Measurements from ENCODE around the gene CLEC2D.

Gene CLEC2D

GRCh38 chr12:9730011-9730410 lies 60.5 kb downstream of the CLEC2D start:
- H3K79me1 ChIP-seq (ENCODE audit: low read length): no peaks in the 10 kb centered on the region
- WGBS (ENCODE audit: extremely low coverage, insufficient coverage, low lambda C conversion rate): no CpG with 5 or more reads among the region's 3 CpGs
- no peak overlapping the region for H4K5ac ChIP-seq (ENCODE audit: low read length)
- H2BK15ac ChIP-seq (replicated peaks; ENCODE audit: low read depth): no peak overlapping the region
- no peak overlapping the region for H3K4ac ChIP-seq (ENCODE audit: low read depth, low read length)
- H3K27me3 ChIP-seq (ENCODE audit: insufficient read depth, low read length, poor library complexity): no peaks in the 10 kb centered on the region
- H3K4me1 ChIP-seq (ENCODE audit: control insufficient read depth, low read depth, low read length): no peaks in the 10 kb centered on the region
- no peak overlapping the region for H3K18ac ChIP-seq (ENCODE audit: low read length)
- H3K4me2 ChIP-seq (ENCODE audit: low read length): no peak overlapping the region
- no peak overlapping the region for H3K23ac ChIP-seq (ENCODE audit: low read length)
- H4K8ac ChIP-seq (ENCODE audit: low read depth, low read length): no peak overlapping the region
- H3K36me3 ChIP-seq (ENCODE audit: control insufficient read depth, insufficient read depth, low read length): no peaks in the 10 kb centered on the region
- H3K27ac ChIP-seq (ENCODE audit: low read depth, low read length): no peak overlapping the region
- H2BK120ac ChIP-seq (ENCODE audit: low read depth, low read length): no peak overlapping the region
- no peaks in the 10 kb centered on the region for H3K79me2 ChIP-seq (ENCODE audit: control insufficient read depth, insufficient read depth, low read length)
- H2BK5ac ChIP-seq (ENCODE audit: low read length): no peak overlapping the region
- no peak overlapping the region for H3K56ac ChIP-seq (ENCODE audit: low read length)
- no peak for DNase-seq
- H2AK5ac ChIP-seq (ENCODE audit: low read length): no peak overlapping the region
- no peak overlapping the region for H3K4me3 ChIP-seq (ENCODE audit: low read length)
- no peak overlapping the region for H3K9ac ChIP-seq (ENCODE audit: low read length)

DNA sequence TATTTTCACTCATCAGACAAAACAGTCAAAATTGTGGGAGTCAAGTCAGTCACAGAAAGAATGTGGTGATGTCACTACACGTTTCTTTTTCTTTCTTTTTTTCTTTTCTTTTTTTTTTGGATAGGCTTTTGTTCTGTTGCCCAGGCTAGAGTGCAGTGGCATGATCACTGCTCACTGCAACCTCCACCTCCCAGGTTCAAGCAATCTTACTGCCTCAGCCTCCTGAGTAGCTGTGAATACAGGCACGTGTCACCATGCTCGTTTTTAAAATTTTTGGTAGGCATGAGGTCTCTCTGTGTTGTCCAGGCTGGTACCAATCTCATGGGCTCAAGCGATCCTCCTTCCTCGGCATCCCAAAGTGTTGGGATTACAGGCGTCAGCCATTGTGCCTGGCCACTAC lies 61.1 kb downstream of the CLEC2D start:
- DNase-seq: no peak
- H3K4me3 ChIP-seq (ENCODE audit: low read length): no peak overlapping the region
- no CpG with 5 or more reads among the region's 6 CpGs for WGBS (ENCODE audit: extremely low coverage, insufficient coverage, low lambda C conversion rate)
- H3K9ac ChIP-seq (ENCODE audit: low read length): no peak overlapping the region
- no peaks in the 10 kb centered on the region for H3K4me1 ChIP-seq (ENCODE audit: control insufficient read depth, low read depth, low read length)
- no peaks in the 10 kb centered on the region for H3K79me1 ChIP-seq (ENCODE audit: low read length)
- H3K27ac ChIP-seq (ENCODE audit: low read depth, low read length): no peak overlapping the region
- H3K79me2 ChIP-seq (ENCODE audit: control insufficient read depth, insufficient read depth, low read length): no peaks in the 10 kb centered on the region
- H3K27me3 ChIP-seq (ENCODE audit: insufficient read depth, low read length, poor library complexity): no peaks in the 10 kb centered on the region
- no peak overlapping the region for H3K23ac ChIP-seq (ENCODE audit: low read length)
- no peak overlapping the region for H2BK5ac ChIP-seq (ENCODE audit: low read length)
- H3K56ac ChIP-seq (ENCODE audit: low read length): no peak overlapping the region
- H4K5ac ChIP-seq (ENCODE audit: low read length): no peak overlapping the region
- no peak overlapping the region for H3K4ac ChIP-seq (ENCODE audit: low read depth, low read length)
- no peak overlapping the region for H4K8ac ChIP-seq (ENCODE audit: low read depth, low read length)
- no peak overlapping the region for H2BK120ac ChIP-seq (ENCODE audit: low read depth, low read length)
- H3K18ac ChIP-seq (ENCODE audit: low read length): no peak overlapping the region
- no peak overlapping the region for H2BK15ac ChIP-seq (replicated peaks; ENCODE audit: low read depth)
- no peak overlapping the region for H2AK5ac ChIP-seq (ENCODE audit: low read length)
- H3K36me3 ChIP-seq (ENCODE audit: control insufficient read depth, insufficient read depth, low read length): no peaks in the 10 kb centered on the region
- H3K4me2 ChIP-seq (ENCODE audit: low read length): no peak overlapping the region

DNA sequence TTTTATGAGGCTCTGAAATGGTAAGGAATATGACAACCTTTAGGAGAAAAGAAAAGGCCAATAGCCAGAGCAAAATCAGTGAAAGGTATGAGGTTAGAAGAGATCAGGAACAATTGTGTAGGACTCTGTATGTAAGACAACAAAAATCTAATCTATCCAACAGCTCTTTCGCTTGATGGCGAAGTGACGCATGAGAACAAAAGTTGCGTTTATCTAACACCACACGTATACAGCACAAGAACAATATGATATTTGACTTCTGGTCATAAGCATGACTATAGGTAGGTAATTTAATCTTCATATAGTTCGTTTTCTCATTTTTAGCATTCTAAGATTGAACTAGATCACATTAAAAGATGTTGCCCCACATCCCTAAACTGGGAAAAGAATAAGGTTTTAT lies 61.9 kb downstream of the CLEC2D start:
- H3K23ac ChIP-seq (ENCODE audit: low read length): no peak overlapping the region
- H3K27ac ChIP-seq (ENCODE audit: low read depth, low read length): no peak overlapping the region
- DNase-seq: no peak
- no peaks in the 10 kb centered on the region for H3K36me3 ChIP-seq (ENCODE audit: control insufficient read depth, insufficient read depth, low read length)
- H3K4me2 ChIP-seq (ENCODE audit: low read length): no peak overlapping the region
- no peak overlapping the region for H3K18ac ChIP-seq (ENCODE audit: low read length)
- H3K9ac ChIP-seq (ENCODE audit: low read length): no peak overlapping the region
- H4K8ac ChIP-seq (ENCODE audit: low read depth, low read length): no peak overlapping the region
- H3K4me1 ChIP-seq (ENCODE audit: control insufficient read depth, low read depth, low read length): no peaks in the 10 kb centered on the region
- H2BK15ac ChIP-seq (replicated peaks; ENCODE audit: low read depth): no peak overlapping the region
- no peaks in the 10 kb centered on the region for H3K79me1 ChIP-seq (ENCODE audit: low read length)
- H3K79me2 ChIP-seq (ENCODE audit: control insufficient read depth, insufficient read depth, low read length): no peaks in the 10 kb centered on the region
- no peak overlapping the region for H2BK5ac ChIP-seq (ENCODE audit: low read length)
- no peak overlapping the region for H4K5ac ChIP-seq (ENCODE audit: low read length)
- no peak overlapping the region for H3K56ac ChIP-seq (ENCODE audit: low read length)
- H3K27me3 ChIP-seq (ENCODE audit: insufficient read depth, low read length, poor library complexity): no peaks in the 10 kb centered on the region
- no CpG with 5 or more reads among the region's 6 CpGs for WGBS (ENCODE audit: extremely low coverage, insufficient coverage, low lambda C conversion rate)
- H3K4me3 ChIP-seq (ENCODE audit: low read length): no peak overlapping the region
- no peak overlapping the region for H2AK5ac ChIP-seq (ENCODE audit: low read length)
- H2BK120ac ChIP-seq (ENCODE audit: low read depth, low read length): no peak overlapping the region
- H3K4ac ChIP-seq (ENCODE audit: low read depth, low read length): no peak overlapping the region

- Histone ChIP-seq H2AK5ac (ENCODE audit: low read length) (no peak overlapping the region), H3K4me3 (ENCODE audit: low read length) (no peak overlapping the region)
- no peak for DNase-seq
These were observed 62.3 kb downstream of the CLEC2D start for GRCh38 chr12:9731797-9732196.

GRCh38 chr12:9732921-9733461 lies 63.5 kb downstream of the CLEC2D start, which contains the start of gene CLECL1:
Gene CLECL1 (minus strand): TSS chr12:9733097.
- Histone ChIP-seq H3K9ac (ENCODE audit: low read length) (no peak within 1 kb of the TSS), H3K36me3 (ENCODE audit: control insufficient read depth, insufficient read depth, low read length) (no peaks in the 10 kb centered on the region), H3K23ac (ENCODE audit: low read length) (no peak within 1 kb of the TSS), H2BK120ac (ENCODE audit: low read depth, low read length) (no peak within 1 kb of the TSS), H3K4me1 (ENCODE audit: control insufficient read depth, low read depth, low read length) (no peaks in the 10 kb centered on the region), H3K27me3 (ENCODE audit: insufficient read depth, low read length, poor library complexity) (no peaks in the 10 kb centered on the region), H3K79me2 (ENCODE audit: control insufficient read depth, insufficient read depth, low read length) (no peaks in the 10 kb centered on the region), H2BK5ac (ENCODE audit: low read length) (no peak within 1 kb of the TSS), H3K18ac (ENCODE audit: low read length) (no peak within 1 kb of the TSS), H4K8ac (ENCODE audit: low read depth, low read length) (no peak within 1 kb of the TSS), H3K27ac (ENCODE audit: low read depth, low read length) (no peak within 1 kb of the TSS), H2AK5ac (ENCODE audit: low read length) (no peak within 1 kb of the TSS), H3K4ac (ENCODE audit: low read depth, low read length) (no peak within 1 kb of the TSS), H3K56ac (ENCODE audit: low read length) (no peak within 1 kb of the TSS), H4K5ac (ENCODE audit: low read length) (no peak within 1 kb of the TSS), H3K4me2 (ENCODE audit: low read length) (no peak within 1 kb of the TSS), H2BK15ac (replicated peaks; ENCODE audit: low read depth) (no peak within 1 kb of the TSS), H3K4me3 (ENCODE audit: low read length) (no peak within 1 kb of the TSS), H3K79me1 (ENCODE audit: low read length) (no peaks in the 10 kb centered on the region)
- no peak for DNase-seq
- WGBS (ENCODE audit: extremely low coverage, insufficient coverage, low lambda C conversion rate): no CpG with 5 or more reads among the region's 8 CpGs

More at GRCh38 chr12:9731797-9732196, 62.3 kb downstream of the CLEC2D start:
- no CpG with 5 or more reads among the region's 2 CpGs for WGBS (ENCODE audit: extremely low coverage, insufficient coverage, low lambda C conversion rate)
- H3K56ac ChIP-seq (ENCODE audit: low read length): no peak overlapping the region
- no peaks in the 10 kb centered on the region for H3K79me2 ChIP-seq (ENCODE audit: control insufficient read depth, insufficient read depth, low read length)
- H2BK5ac ChIP-seq (ENCODE audit: low read length): no peak overlapping the region
- no peak overlapping the region for H3K18ac ChIP-seq (ENCODE audit: low read length)
- H3K4ac ChIP-seq (ENCODE audit: low read depth, low read length): no peak overlapping the region
- H4K5ac ChIP-seq (ENCODE audit: low read length): no peak overlapping the region
- H3K27me3 ChIP-seq (ENCODE audit: insufficient read depth, low read length, poor library complexity): no peaks in the 10 kb centered on the region
- H3K23ac ChIP-seq (ENCODE audit: low read length): no peak overlapping the region
- H3K79me1 ChIP-seq (ENCODE audit: low read length): no peaks in the 10 kb centered on the region
- no peak overlapping the region for H2BK15ac ChIP-seq (replicated peaks; ENCODE audit: low read depth)
- no peaks in the 10 kb centered on the region for H3K36me3 ChIP-seq (ENCODE audit: control insufficient read depth, insufficient read depth, low read length)
- no peak overlapping the region for H3K4me2 ChIP-seq (ENCODE audit: low read length)
- no peak overlapping the region for H4K8ac ChIP-seq (ENCODE audit: low read depth, low read length)
- no peak overlapping the region for H3K27ac ChIP-seq (ENCODE audit: low read depth, low read length)
- H3K4me1 ChIP-seq (ENCODE audit: control insufficient read depth, low read depth, low read length): no peaks in the 10 kb centered on the region
- no peak overlapping the region for H2BK120ac ChIP-seq (ENCODE audit: low read depth, low read length)
- H3K9ac ChIP-seq (ENCODE audit: low read length): no peak overlapping the region

DNA sequence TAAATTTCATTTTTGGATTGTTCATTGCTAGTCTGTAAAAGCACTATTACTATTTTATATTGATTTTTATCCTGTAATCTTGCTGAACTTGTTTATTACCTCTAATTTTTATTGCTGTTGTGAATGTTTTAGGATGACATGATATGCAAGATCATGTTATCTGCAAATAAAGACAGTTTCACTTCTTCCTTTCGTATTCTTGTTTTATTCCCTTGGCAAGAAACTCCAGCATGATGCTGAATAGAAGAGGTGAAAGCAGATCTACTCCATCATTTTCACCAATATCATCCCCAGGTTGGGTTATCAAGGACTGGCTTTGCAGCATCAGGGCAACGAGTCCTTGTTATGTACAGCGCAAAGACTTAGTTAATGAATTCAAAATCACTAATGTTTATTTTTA lies 66.1 kb downstream of the CLEC2D start:
- Histone ChIP-seq H3K27ac (ENCODE audit: low read depth, low read length) (no peak overlapping the region), H4K5ac (ENCODE audit: low read length) (no peak overlapping the region), H2BK5ac (ENCODE audit: low read length) (no peak overlapping the region), H3K9ac (ENCODE audit: low read length) (no peak overlapping the region), H3K36me3 (ENCODE audit: control insufficient read depth, insufficient read depth, low read length) (no peaks in the 10 kb centered on the region), H3K79me2 (ENCODE audit: control insufficient read depth, insufficient read depth, low read length) (no peaks in the 10 kb centered on the region), H3K56ac (ENCODE audit: low read length) (no peak overlapping the region), H3K18ac (ENCODE audit: low read length) (no peak overlapping the region), H4K8ac (ENCODE audit: low read depth, low read length) (no peak overlapping the region), H3K79me1 (ENCODE audit: low read length) (no peaks in the 10 kb centered on the region), H3K4me2 (ENCODE audit: low read length) (no peak overlapping the region), H3K4me3 (ENCODE audit: low read length) (no peak overlapping the region), H2AK5ac (ENCODE audit: low read length) (no peak overlapping the region), H3K23ac (ENCODE audit: low read length) (no peak overlapping the region), H2BK15ac (replicated peaks; ENCODE audit: low read depth) (no peak overlapping the region), H3K27me3 (ENCODE audit: insufficient read depth, low read length, poor library complexity) (no peaks in the 10 kb centered on the region), H3K4ac (ENCODE audit: low read depth, low read length) (no peak overlapping the region), H2BK120ac (ENCODE audit: low read depth, low read length) (no peak overlapping the region), H3K4me1 (ENCODE audit: control insufficient read depth, low read depth, low read length) (no peaks in the 10 kb centered on the region)
- no CpG with 5 or more reads among the region's 3 CpGs for WGBS (ENCODE audit: extremely low coverage, insufficient coverage, low lambda C conversion rate)
- DNase-seq: no peak
